ENCODE data around the gene AIF1L. TPM values are rescaled to one million over a fixed set of nuclear protein-coding genes. Genes with fewer than 3 reads are reported as not detected.

The AIF1L gene
- total RNA-seq, 1 donor from 2014 or later, result 0.60 TPM

DNA sequence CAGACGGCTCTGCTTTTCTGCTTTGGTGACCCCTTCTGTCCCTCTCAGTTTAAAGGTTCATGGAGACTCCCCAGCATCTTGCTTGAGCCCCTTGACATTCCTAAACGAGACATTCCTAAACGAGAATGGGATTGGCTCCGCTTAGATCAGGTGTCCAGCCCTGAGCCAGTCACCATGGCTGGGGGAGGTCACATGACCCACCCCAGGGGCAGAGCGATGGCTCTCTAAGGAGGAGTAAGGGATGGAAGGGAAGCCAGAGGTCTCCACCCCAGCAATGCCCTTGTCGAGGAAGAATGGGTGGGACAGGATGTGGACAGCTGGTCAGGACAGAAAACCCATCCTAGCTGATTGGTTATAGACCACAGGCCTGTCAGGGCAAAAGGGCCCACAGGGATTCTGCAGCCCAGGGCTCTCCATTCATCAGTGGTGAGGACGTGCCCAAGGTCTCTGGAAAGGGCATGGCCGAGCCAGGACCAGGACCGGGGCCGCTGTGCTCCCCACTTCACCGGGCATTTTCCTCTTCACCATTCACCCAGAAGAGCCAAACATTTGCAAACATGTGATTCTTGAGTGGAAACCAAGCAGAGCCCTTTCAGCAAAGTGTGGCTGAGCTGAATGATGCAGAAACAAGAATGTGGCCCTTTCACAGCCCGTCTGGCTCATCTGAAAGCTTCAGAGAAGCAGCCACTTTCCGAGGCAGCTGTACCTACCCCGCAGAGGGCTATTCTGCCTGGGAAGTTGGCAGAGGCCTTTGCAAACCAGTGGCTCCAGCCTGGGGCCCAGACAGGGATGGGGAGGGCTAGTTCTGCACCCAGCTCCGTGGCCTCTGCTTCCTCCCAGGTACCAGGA, 19.8 kb upstream of the AIF1L start:
- DNase-seq (ENCODE audit: low read depth in 2 of 2), result no peak

DNA sequence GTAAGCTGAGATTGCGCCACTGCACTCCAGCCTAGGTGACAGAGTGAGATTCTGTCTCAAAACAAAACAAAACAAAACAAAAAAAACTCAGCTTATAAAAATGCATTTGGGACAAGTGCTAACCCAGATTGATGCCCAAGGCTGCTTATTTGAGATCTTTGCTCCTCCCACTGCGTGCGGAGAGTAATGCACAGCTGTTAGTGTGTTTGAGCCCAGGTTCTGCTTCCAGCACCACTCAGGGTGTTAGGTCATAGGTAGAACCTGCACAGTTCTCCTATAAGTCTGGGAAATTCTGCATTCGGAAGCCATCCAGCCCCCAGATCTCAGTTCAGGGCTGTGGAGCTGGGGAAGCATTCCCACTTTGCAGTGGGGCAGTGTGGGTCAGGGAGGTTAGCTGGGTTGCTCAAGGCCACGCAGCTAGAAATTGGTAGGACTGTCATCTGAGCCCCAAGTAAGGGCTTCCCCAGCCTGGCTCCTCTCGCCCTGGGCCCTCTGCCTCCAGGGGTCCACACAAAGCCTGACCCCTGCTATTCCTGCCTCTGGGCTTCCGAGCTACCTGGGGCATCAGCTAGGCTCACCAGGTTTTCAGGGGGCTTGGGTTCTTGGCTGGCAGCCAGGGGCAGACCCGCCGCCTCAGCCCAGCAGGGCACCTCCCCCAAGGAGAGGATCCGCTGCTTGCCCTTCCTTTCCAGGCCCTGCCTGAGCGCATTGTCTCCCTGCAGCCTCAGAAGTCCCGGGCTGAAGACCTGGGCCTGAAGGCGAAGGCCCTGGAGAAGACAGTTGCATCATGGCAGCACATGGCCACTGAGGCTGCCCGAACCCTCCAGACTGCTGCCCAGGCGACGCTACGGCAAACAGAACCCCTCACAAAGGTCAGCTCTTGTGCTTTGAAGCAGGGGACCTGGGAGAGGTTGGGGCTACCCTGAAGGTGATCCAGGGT, 17.6 kb upstream of the AIF1L start:
- DNase-seq (ENCODE audit: low read depth in 2 of 2), result no peak

DNA sequence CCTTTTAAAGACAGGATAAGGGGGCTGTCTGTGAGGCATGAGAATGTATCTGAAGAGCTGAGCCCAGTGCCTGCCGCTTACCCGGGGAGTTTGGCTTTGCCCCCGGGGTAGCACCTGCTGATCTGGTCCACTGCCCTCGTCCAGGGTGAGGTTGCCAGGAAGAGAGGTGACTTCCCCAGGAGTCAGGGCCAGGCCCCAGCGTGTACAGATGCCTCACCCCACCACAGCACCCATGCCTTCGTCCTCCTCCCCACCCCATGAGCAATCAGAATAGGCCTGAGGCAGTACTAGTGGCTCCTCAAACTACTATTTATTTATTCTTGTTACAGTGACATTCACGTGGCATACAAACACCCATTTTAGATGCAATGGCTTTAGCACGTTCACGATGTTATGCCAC, 15.7 kb upstream of the AIF1L start:
- no peak for DNase-seq (ENCODE audit: low read depth in 2 of 2)

DNA sequence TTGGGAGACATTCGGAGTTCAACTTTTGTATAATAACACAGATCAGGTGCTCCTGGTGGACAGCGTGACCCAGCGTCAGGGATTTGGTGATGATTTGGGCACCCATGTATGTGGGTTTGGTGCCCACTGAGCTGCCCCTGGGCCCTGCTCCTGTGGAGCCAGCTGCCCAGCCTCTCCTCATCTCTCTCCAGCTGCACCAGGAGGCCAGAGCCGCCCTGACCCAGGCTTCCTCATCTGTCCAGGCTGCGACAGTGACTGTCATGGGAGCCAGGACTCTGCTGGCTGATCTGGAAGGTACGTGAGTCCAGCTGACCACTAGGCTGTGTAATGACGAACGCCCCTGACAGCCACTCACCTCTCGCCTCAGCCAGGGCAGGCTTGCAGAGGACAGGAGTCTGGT, 14.5 kb upstream of the AIF1L start:
- DNase-seq (ENCODE audit: low read depth in 2 of 2), result no peak

DNA sequence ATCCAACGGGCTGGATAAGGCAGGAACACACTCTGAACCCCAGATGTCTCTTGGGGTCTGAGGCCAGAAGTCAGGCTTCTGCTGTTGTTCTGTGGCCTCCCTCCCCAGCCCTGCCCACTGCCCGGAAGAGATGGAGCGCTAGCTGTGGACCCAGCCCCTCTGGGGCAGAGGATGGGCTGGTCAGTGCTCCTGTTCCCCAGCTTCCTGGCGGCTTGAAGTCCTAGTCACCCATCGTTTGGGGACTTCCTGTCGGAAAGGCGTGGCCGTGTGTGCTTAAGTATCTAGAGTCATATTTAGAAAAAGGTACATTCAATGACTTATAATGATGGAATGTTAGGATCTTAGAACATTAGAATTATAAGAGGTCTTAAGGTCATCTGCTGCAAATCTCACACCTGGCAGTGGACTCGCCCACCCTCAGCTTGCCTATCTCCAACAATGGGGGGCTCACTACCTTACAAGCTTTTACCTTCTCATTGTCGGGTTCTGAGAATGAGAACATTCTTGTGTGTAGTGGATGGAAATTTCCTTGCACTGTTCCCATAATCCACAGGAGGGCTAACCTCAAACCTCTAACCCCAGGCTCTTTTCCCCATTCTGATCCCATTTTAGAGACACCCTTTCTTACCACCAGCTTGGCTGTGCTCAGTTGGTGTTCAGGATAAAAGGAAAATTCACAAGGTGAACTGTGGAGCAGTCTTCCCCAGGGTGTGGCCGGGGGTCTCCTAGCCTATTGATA, 13.4 kb upstream of the AIF1L start:
- no peak for DNase-seq (ENCODE audit: low read depth in 2 of 2)

DNA sequence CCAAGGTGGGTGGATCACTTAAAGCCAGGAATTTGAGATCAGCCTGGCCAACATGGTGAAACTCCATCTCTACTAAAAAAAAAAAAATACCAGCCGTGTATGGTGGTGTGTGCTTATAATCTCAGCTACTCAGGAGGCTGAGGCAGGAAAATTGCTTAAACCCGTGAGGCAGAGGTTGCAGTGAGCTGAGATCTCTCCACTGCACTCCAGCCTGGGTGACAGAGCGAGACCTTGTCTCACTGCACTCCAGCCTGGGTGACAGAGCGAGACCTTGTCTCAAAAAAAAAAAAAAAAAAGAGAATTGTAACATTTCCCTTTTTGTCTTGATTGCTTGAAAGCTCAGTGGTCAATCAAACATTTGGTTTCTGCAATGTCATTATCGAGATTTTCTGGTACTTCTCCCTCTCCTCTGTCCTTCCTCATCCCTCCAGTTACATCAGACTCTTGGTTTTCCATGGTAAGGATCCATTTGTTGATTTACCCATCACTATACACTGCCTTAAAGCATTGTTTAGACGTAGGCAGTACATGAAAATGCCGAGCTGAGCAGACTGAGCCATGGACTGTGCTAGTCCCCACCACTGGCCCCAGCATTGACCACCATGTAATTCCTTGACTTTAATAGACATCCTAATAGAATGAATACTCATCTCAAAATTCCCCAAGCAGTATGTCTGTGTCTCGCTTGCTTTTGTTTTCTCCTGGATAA, 11.5 kb upstream of the AIF1L start:
- no peak for DNase-seq (ENCODE audit: low read depth in 2 of 2)

DNA sequence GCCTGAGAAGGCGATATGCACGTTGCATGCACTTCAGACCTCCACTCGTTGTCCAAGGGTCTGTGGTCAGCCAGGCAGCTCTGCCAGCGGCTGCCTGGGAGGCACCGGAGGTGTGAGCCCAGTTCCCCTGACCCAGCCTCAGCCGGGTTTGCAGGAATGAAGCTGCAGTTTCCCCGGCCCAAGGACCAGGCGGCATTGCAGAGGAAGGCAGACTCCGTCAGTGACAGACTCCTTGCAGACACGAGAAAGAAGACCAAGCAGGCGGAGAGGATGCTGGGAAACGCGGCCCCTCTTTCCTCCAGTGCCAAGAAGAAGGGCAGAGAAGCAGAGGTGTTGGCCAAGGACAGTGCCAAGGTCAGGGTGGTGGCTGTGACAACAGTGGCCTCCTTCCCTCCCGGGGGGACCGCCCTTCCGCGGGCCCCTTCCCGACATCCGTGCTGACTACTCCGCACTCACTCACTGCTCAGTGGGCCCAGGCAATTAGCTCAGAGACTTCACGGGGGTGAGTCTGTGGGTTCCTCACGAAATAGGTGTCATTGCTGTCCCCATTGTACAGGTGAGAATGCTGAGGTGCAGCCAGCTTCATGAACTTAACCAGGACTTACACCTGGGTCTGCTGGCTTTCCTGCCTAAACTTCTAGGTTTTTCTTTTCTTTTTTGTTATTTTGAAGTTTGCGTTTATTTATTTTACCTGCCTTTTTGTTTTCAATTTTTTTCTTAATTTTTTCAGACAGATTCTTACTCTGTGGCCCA, 10.8 kb upstream of the AIF1L start:
- DNase-seq (ENCODE audit: low read depth in 2 of 2), result no peak

DNA sequence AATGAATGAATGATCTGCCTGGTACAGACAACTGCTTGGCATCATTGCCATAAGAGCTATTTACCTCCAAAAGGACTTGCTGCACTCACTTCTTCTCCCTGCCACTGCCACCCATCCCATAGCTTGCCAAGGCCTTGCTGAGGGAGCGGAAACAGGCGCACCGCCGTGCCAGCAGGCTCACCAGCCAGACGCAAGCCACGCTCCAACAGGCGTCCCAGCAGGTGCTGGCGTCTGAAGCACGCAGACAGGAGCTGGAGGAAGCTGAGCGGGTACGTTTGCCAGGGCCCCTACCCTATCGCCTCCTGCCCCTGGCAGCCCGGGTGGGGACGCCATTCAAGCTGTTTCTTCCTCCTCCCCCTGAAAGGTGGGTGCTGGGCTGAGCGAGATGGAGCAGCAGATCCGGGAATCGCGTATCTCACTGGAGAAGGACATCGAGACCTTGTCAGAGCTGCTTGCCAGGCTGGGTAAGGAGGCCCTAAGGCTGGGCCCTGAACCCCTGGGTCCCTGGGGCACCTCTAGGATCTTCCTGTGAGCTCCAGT, 8.9 kb upstream of the AIF1L start:
- DNase-seq (ENCODE audit: low read depth in 2 of 2), result no peak

DNA sequence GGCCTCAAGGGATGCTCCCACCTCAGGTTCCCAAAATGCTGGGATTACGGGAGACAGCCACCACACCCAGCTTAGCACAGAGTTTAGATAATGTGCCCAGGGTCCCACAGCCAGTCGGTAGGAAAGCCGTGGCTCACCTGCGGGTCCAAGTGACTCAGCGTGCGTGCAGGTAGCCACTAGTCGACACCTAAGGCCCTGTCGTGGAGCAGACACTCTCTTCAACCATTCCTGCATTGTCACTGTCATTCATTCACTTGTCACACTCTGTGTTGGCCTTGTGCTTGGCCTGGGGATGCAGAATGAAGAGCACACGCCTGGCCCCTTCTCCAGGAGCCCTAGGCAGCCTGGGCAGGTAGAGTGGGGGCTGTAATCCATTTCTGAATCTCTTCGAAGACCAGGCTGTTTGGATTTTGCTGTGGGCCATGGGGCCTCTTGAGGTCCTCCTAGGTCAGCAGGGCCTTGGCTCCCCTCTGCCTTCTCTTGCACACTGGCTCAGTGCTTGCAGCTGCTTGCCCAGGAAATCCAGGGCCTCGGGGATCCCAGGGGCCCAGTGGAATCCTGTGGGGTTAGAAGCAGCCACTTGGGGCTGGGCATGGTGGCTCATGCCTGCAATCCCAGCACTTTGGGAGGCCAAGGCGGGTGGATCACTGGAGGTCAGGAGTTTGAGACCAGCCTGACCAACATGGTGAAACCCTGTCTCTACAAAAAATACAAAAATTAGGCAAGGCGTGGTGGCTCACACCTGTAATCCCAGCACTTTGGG, 6.1 kb upstream of the AIF1L start:
- DNase-seq (ENCODE audit: low read depth in 2 of 2), result no peak

DNA sequence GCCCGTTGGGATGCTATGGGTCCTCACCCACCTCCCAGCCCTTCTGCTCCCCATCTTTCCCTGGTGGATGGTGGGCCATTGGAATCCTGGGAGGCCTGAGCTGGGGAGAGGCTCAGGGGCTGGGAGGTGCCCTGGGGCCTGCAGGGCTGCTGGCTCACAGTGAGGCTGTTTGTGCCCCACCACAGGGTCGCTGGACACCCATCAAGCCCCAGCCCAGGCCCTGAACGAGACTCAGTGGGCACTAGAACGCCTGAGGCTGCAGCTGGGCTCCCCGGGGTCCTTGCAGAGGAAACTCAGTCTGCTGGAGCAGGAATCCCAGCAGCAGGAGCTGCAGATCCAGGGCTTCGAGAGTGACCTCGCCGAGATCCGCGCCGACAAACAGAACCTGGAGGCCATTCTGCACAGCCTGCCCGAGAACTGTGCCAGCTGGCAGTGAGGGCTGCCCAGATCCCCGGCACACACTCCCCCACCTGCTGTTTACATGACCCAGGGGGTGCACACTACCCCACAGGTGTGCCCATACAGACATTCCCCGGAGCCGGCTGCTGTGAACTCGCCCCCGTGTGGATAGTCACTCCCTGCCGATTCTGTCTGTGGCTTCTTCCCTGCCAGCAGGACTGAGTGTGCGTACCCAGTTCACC, 4.9 kb upstream of the AIF1L start:
- DNase-seq (ENCODE audit: low read depth in 2 of 2), result no peak

DNA sequence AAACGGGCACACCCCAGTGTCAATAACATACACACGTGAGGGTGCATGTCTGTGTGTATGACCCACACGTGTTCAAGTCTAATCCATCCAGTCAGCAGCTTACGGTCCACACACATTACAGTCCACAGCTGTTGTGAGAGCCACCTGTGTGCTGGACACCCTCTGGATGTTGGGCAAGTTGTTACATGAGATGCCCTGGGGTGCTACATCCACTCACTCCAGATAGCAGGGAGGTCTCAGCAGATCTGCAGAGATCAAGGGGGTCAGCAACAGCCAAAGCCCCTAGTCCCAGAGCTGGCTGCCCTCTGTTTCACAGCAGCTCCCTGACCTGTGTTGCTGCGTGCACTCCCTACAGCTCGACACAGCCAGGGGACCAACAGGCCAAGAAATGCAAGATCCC, 4.3 kb upstream of the AIF1L start:
- no peak for DNase-seq (ENCODE audit: low read depth in 2 of 2)

DNA sequence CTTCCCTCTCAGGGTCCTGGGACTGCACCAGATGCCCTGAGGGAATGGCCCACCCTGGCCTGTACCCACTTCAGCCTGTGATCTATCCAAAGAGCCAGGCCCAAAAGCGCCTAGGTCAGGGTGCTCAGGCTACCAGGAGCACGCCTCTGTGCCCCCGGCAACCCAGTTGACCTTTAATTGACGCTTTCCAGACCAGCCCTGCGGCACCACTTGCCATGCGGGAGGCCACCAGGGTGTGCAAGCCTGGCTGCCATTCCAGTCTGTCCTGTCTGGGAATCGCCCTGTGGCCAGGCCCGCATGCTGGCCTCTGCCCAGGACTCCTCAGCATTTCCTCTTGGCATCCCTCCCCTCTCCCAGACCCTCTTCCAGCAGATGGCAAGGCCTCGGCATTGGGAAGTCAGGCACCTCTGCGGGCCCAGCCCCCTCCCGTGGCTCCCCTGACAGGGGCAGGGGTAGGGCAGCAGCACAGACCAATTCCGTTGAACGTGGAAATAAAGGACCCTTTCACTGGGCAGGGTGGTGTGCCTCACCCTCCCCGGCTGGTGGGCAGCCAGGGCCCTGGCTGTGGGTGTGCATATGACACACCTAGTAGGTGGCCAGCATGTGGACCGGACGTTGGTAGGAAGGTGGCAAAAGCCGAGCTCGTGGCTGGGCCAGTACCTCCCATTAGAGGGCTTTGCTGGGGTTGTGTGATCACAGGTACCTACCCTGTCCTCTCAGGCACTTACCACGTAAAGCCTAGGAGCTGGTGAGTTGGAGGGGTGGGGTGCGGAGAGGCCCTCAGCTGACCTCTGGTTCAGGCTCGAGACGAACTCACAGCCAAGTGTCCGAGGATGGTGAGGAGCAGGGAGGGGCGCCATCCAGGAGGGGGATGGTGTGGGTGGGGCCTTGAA, 3.5 kb upstream of the AIF1L start:
- DNase-seq (ENCODE audit: low read depth in 2 of 2), result no peak

DNA sequence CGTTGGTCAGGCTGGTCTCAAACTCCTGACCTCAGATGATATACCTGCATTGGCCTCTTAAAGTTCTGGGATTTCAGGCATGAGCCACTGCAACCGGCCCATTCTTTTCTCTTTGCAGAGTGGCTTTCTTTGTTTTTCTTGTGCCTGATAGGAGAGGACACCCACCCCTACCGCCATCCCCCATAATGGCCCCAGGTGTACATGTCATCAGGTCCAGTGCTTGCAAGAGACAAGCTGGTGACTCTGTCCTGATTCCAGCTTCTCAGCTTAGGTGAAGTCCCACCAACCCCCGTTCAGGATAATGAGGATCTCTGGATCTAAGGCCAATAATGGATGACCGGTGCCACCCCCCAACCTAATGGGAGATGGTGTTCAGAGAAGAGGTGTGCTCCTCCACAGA, 2.3 kb upstream of the AIF1L start:
- DNase-seq (ENCODE audit: low read depth in 2 of 2), result no peak

DNA sequence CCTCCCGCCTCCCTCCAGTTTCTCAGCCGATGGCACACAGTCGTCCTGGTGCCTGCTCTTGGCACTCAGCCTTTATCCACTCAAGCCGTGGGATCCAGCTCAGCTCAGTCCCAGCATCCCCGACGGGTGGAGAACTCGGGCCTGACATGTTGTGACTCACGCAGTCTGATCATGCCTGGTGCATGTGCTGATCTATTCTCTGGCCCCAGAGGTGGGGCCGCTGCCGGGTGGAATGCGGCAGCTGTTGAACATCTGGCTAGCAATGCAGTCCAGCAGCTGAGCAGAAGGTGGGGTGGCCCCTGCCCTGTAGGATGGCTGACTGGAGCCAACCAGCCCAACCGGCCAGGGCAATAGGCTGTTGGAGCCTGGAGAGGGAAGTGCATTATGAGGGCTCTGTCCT, 1.7 kb upstream of the AIF1L start:
- DNase-seq (ENCODE audit: low read depth in 2 of 2), result no peak

DNA sequence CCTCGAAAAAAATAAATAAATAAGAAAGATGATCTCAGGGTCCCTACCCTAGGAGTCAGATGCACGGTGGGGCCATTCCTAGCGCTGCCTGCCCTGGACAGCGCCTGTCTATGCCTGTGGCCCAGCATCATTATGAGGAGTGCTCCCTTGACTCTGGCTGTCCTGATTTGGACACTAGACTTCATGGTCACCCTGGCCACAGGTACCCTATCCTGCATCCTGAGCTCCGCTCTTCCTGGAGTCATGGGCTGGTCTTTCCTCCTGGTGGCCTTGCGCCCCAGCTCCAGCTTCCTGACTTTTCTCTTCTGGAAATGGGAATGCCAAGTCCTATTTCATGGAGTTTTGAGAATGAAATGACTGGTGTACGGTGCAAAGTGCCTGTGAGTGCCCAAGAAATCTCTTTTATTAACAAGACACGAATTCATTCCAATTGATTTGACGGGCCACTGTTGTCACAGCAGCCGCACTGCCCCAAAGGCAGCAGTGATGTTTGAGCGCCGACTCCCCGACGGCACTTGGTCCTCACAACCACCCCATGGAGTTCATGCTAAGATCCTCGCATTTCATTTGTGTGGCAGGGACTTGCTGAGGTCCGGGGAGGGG, 564 bp upstream of the AIF1L start:
- no peak for DNase-seq (ENCODE audit: low read depth in 2 of 2)

DNA sequence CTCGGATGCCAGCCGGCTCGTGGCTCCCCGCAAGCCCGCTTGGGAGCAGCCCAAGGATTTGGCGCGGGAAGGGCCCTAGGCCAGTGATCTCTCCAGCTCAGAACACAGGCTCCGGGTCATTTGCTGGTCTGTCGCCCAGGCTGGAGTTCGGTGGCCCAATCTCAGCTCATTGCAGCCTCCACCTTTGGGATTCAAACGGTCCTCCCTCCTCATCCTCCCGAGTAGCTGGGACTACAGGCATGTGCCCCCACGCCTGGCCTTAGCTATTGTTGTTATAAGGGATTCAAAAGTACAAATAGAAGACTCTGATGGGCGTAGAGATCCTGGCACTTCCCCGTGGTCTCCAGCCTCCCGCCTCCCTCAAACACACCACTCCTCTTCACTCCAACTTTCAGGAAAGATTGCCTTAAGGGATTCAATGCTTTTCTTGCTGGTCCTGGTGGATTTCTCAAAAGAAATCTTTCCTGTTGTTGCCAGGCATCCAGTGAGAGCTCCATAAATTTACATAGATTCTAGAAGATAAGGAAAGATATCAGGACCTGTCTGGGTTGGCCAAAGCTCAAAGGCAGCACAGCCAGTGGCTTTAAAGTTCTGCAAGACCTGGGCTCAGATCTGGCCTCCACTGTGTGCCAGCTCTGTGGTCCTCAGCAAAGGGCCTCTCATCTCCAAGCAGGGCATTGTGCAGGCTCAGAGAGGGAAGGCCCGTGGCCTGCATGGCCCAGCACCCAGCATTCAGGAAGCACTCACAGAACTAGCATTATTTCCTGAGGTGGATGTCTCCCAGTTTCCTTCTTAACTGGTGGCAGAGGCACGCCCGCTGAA, 1.0 kb downstream of the AIF1L start:
- DNase-seq (ENCODE audit: low read depth in 2 of 2), result no peak

DNA sequence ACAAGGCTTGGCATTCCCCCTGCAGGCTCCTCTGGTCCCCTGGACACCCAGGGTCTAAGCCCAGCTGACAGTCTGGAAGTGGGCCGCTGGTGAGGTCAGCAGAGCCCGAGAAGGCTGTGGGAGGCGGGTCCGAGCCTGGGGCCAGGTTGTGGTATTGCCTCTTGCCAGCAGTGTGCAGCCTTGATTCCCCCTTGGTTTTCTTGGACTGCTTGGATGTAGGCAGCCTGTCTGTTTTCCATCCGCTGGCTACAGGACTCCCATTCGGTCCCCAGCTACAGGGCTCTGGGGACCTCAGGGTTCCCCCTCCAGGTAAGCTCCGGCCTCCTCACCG, 1.6 kb downstream of the AIF1L start:
- no peak for DNase-seq (ENCODE audit: low read depth in 2 of 2)
